Measurements from ENCODE around the gene UBIAD1.
"Not testable (repeated sequence)": the region's sequence is repeated elsewhere in the genome, so short reads cannot be mapped to it uniquely, and the experiment has no call there.

The UBIAD1 gene

DNA sequence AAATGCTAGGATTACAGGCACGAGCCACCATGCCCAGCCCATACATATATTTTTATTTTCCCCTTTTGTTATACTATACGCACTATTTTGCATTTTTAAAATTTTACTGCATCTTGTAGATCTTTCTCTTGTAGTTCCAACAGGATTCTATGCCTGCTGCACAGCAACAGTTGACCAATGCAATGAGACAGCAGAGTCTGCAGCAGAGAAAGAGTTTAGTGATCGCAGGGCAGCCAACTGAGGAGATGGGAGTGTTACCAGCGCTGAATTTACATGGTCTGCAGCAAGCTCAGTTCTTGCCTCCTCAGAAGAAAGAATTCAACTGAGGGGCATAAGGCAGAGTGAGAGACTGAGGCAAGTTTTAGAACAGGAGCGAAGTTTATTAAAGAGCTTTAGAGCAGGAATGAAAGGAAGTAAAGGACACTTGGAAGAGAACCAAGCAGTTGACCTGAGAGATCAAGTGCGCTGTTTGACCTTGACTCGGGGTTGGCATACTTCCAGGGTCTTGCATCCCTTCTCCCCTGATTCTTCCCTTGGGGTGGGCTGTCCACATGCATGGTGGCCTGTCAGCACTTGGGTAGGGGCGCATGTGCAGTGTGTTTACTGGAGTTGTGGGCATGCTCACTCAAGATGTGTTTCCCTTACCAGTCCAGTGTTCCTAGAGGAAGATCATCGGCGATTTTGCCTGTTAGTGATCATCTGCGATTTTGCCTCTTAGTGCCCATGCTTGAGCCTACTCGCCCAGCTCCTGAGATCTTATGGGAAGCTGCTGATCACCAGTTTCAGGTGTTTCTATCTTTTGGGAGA lies 6.5 kb upstream of the UBIAD1 start:
- Histone ChIP-seq H3K9ac (no peak overlapping the region), H3K4me2 (ENCODE audit: low read length) (no peak overlapping the region), H3K36me3 (ENCODE audit: control insufficient read depth, insufficient read depth, low read length) (no peaks in the 10 kb centered on the region), H3K27me3 (ENCODE audit: control insufficient read depth, insufficient read depth, low read length) (no peaks in the 10 kb centered on the region), H3K4me1 (no peaks in the 10 kb centered on the region), H3K9me3 (ENCODE audit: control insufficient read depth, low read length) (no peaks in the 10 kb centered on the region), H2AFZ (no peak overlapping the region), H3K27ac (no peak overlapping the region), H3K79me2 (peaks cover 7% of the 10 kb centered on the region), H3K4me3 (ENCODE audit: low read depth, low read length) (no peak overlapping the region)
- TF ChIP-seq, protein P1, sequence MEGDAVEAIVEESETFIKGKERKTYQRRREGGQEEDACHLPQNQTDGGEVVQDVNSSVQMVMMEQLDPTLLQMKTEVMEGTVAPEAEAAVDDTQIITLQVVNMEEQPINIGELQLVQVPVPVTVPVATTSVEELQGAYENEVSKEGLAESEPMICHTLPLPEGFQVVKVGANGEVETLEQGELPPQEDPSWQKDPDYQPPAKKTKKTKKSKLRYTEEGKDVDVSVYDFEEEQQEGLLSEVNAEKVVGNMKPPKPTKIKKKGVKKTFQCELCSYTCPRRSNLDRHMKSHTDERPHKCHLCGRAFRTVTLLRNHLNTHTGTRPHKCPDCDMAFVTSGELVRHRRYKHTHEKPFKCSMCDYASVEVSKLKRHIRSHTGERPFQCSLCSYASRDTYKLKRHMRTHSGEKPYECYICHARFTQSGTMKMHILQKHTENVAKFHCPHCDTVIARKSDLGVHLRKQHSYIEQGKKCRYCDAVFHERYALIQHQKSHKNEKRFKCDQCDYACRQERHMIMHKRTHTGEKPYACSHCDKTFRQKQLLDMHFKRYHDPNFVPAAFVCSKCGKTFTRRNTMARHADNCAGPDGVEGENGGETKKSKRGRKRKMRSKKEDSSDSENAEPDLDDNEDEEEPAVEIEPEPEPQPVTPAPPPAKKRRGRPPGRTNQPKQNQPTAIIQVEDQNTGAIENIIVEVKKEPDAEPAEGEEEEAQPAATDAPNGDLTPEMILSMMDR (IDR thresholded peaks at IDR 0.05) = no peak

DNA sequence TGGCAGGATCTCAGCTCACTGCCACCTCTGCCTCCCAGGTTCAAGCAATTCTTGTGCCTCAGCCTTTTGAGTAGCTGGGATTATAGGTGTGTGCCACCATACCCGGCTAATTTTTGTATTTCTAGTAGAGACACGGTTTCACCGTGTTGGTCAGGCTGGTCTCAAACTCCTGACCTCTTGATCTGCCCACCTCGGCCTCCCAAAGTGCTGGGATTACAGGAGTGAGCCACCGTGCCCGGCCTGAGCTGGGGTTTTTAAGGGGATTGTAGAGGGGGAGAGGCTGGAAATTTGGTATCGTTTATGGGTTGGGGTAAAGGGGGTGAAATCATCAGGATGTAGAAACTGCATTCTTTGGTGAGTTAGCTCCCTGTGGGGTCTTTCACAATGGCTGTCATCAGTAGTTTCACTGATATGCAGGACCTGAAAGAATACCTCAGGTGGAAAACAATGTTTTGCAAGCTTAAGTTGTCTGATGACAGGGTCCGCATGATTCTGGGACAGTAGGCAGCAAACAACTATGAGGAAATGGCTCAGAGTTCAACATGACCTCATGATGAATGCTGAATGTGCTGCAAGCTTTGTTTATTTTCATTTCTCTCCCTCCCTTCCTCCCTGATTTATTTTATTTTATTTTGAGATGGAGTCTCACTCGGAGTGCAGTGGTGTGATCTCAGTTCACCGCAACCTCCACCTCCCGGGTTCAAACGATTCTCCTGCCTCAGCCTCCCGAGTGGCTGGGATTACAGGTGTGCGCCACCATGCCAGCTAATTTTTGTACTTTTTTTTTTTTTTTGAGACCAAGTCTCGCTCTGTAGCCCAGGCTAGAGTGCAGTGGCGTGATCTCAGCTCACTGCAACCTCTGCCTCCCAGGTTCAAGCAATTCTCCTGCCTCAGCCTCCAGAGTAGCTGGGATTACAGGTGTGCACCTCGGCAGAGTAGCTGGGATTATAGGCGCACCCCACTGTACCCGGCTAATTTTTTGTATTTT lies 5.4 kb upstream of the UBIAD1 start:
- H3K4me1 ChIP-seq; H3K36me3 ChIP-seq (ENCODE audit: control insufficient read depth, insufficient read depth, low read length); H3K4me2 ChIP-seq (ENCODE audit: low read length); H3K27ac ChIP-seq; H2AFZ ChIP-seq; H3K27me3 ChIP-seq (ENCODE audit: control insufficient read depth, insufficient read depth, low read length); H3K79me2 ChIP-seq; H3K9me3 ChIP-seq (ENCODE audit: control insufficient read depth, low read length); H3K9ac ChIP-seq; H3K4me3 ChIP-seq (ENCODE audit: low read depth, low read length): not testable (repeated sequence)

DNA sequence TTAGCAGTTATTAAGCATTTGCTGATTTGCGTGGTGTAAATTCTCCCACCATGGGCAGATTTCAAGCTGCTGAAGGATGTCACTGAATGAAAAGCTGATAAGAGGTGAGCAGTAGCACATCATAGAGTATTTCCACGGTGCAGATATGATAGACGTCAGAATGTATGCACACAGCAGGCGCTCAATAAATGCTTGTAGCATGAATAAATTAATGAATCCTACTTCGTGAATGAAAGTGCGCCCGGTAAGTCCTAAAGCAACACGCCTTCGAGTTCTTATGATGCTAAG lies 510 bp upstream of the UBIAD1 start:
- H3K4me1 ChIP-seq = no peaks in the 10 kb centered on the region
- peaks cover 4% of the 10 kb centered on the region for H3K79me2 ChIP-seq
- no peaks in the 10 kb centered on the region for H3K9me3 ChIP-seq (ENCODE audit: control insufficient read depth, low read length)
- TF ChIP-seq, protein P1 (IDR thresholded peaks at IDR 0.05) = no peak
- H3K27me3 ChIP-seq (ENCODE audit: control insufficient read depth, insufficient read depth, low read length) = no peaks in the 10 kb centered on the region
- H3K36me3 ChIP-seq (ENCODE audit: control insufficient read depth, insufficient read depth, low read length) = no peaks in the 10 kb centered on the region
- H3K4me2 ChIP-seq (ENCODE audit: low read length) = peak overlapping the region; percentile 9
- H2AFZ ChIP-seq = peak overlapping the region; percentile 29
- no peak overlapping the region for H3K4me3 ChIP-seq (ENCODE audit: low read depth, low read length)
- no peak overlapping the region for H3K9ac ChIP-seq
- H3K27ac ChIP-seq = peak overlapping the region; percentile 29

DNA sequence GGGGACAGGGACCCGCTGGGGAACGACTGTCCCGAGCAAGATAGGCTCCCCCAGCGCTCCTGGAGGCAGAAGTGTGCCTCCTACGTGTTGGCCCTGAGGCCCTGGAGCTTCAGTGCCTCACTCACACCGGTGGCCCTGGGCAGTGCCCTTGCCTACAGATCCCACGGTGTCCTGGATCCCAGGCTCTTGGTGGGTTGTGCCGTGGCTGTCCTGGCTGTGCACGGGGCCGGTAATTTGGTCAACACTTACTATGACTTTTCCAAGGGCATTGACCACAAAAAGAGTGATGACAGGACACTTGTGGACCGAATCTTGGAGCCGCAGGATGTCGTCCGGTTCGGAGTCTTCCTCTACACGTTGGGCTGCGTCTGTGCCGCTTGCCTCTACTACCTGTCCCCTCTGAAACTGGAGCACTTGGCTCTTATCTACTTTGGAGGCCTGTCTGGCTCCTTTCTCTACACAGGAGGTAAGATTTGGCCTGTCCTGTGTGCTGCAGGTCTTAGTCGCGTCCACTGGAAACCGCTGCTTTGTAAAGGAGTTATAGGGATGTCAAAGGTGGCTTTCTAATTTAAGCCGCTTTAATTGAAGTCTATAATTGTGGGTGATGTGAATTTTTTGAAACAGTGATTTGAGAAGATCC lies 717 bp downstream of the UBIAD1 start:
- Histone ChIP-seq H3K27ac (peak overlapping the region; percentile 86), H3K4me2 (ENCODE audit: low read length) (peak overlapping the region; percentile 73), H3K36me3 (ENCODE audit: control insufficient read depth, insufficient read depth, low read length) (no peaks in the 10 kb centered on the region), H3K27me3 (ENCODE audit: control insufficient read depth, insufficient read depth, low read length) (no peaks in the 10 kb centered on the region), H3K79me2 (peaks cover 4% of the 10 kb centered on the region), H3K4me3 (ENCODE audit: low read depth, low read length) (peak overlapping the region; percentile 89), H2AFZ (peak overlapping the region; percentile 93), H3K9ac (peak overlapping the region; percentile 67), H3K4me1 (no peaks in the 10 kb centered on the region), H3K9me3 (ENCODE audit: control insufficient read depth, low read length) (no peaks in the 10 kb centered on the region)
- TF ChIP-seq, protein P1 (IDR thresholded peaks at IDR 0.05) = no peak

DNA sequence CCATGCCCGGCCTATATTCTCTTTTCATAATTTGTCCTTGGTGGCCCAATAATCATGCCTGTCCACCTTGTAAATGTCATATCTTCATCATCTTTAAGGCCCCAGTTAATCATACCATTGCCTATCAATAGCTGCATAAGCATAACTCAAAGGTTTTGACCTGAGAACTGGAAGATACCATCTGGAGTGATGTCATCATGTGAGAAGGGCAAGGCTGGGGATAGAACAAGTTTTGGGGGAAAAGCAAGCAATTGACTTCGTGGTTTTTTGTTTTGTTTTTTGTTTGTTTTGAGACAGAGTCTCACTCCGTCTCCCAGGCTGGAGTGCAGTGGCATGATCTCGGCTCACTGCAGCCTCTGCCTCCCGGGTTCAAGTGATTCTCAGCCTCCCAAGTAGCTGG lies 6.2 kb downstream of the UBIAD1 start:
- Histone ChIP-seq H3K27ac (no peak overlapping the region), H3K79me2 (peaks cover 10% of the 10 kb centered on the region), H3K27me3 (ENCODE audit: control insufficient read depth, insufficient read depth, low read length) (no peaks in the 10 kb centered on the region), H3K4me1 (no peaks in the 10 kb centered on the region), H3K4me3 (ENCODE audit: low read depth, low read length) (no peak overlapping the region), H3K9ac (no peak overlapping the region), H2AFZ (no peak overlapping the region), H3K36me3 (ENCODE audit: control insufficient read depth, insufficient read depth, low read length) (no peaks in the 10 kb centered on the region), H3K4me2 (ENCODE audit: low read length) (no peak overlapping the region), H3K9me3 (ENCODE audit: control insufficient read depth, low read length) (no peaks in the 10 kb centered on the region)
- TF ChIP-seq, protein P1 (IDR thresholded peaks at IDR 0.05) = no peak
